Osteocyte (in vitro differentiated cells): ENCODE data around the gene COL4A2. TPM values are rescaled to one million over a fixed set of nuclear protein-coding genes. Genes with fewer than 3 reads are reported as not detected.
A peak's percentile ranks its signal among the peaks of the same experiment; 100 is the strongest.

Experiments used
- DNase-seq: peaks from one replicate; pipeline ENCODE4 v3.0.0; 2021; ENCODE audit warnings: mixed read lengths; ENCODE audit not compliant: unreplicated experiment; ENCODE audit errors: extremely low spot score
- H3K27ac Mint-ChIP-seq: one replicate; pipeline ENCODE4 v1.8.0; 2021; ENCODE audit warnings: mild to moderate bottlenecking, mixed read lengths; ENCODE audit not compliant: unreplicated experiment
- H3K27me3 Mint-ChIP-seq: one replicate; pipeline ENCODE4 v1.8.0; 2021; ENCODE audit warnings: mixed read lengths; ENCODE audit not compliant: unreplicated experiment
- H3K36me3 Mint-ChIP-seq: one replicate; pipeline ENCODE4 v1.8.0; 2021; ENCODE audit warnings: mixed read lengths; ENCODE audit not compliant: unreplicated experiment
- H3K4me1 Mint-ChIP-seq: one replicate; pipeline ENCODE4 v1.8.0; 2021; ENCODE audit warnings: mixed read lengths; ENCODE audit not compliant: unreplicated experiment
- H3K4me3 Mint-ChIP-seq: one replicate; pipeline ENCODE4 v1.8.0; 2021; ENCODE audit warnings: mild to moderate bottlenecking, moderate library complexity, mixed read lengths; ENCODE audit not compliant: unreplicated experiment
- H3K9me3 Mint-ChIP-seq: one replicate; pipeline ENCODE4 v1.8.0; 2021; ENCODE audit warnings: mixed read lengths; ENCODE audit not compliant: unreplicated experiment
- total RNA-seq: library from RNA; stranded (reverse); gene quantifications from 2 replicates; pipeline ENCODE4 v1.2.1, GENCODE V29; 2021
- TF ChIP-seq, protein P1 (sequence below): fragments of 200-600 bp; sonication (generic); IDR thresholded peaks from 2 replicates; pipeline ENCODE4 v1.5.0; 2021; ENCODE audit warnings: antibody characterized with exemption, mild to moderate bottlenecking, moderate library complexity

COL4A2 gene
- total RNA-seq, 1 donor from 2014 or later: 2,001 TPM

DNA sequence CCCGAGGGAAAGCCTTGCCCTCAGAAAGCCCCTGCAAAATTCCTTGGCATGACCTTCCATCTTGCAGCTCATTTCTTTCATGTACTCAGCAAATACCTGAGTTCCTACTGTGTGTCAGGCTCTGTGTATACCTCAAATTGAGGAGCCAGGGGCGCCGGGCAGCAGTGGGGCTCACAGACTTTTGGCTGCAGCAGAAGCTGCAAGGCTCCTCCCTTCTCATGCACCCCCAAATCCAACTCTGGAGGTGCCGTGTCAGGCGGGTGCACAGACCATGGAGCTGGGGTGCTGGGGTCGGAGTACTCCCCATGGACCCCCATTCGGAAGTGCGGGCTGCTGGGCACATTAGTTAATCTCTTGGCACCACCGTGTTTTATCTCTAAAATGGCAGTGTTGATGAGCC is 72.3 kb downstream of the COL4A2 start:
- Mint-ChIP-seq H3K36me3 (peaks cover 28% of the 10 kb centered on the region), H3K4me3 (no peak overlapping the region), H3K9me3 (no peaks in the 10 kb centered on the region), H3K27me3 (no peaks in the 10 kb centered on the region), H3K4me1 (peaks cover 80% of the 10 kb centered on the region), H3K27ac (peak overlapping the region; percentile 90)
- no peak for DNase-seq
- TF ChIP-seq, protein P1, sequence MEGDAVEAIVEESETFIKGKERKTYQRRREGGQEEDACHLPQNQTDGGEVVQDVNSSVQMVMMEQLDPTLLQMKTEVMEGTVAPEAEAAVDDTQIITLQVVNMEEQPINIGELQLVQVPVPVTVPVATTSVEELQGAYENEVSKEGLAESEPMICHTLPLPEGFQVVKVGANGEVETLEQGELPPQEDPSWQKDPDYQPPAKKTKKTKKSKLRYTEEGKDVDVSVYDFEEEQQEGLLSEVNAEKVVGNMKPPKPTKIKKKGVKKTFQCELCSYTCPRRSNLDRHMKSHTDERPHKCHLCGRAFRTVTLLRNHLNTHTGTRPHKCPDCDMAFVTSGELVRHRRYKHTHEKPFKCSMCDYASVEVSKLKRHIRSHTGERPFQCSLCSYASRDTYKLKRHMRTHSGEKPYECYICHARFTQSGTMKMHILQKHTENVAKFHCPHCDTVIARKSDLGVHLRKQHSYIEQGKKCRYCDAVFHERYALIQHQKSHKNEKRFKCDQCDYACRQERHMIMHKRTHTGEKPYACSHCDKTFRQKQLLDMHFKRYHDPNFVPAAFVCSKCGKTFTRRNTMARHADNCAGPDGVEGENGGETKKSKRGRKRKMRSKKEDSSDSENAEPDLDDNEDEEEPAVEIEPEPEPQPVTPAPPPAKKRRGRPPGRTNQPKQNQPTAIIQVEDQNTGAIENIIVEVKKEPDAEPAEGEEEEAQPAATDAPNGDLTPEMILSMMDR: no peak

DNA sequence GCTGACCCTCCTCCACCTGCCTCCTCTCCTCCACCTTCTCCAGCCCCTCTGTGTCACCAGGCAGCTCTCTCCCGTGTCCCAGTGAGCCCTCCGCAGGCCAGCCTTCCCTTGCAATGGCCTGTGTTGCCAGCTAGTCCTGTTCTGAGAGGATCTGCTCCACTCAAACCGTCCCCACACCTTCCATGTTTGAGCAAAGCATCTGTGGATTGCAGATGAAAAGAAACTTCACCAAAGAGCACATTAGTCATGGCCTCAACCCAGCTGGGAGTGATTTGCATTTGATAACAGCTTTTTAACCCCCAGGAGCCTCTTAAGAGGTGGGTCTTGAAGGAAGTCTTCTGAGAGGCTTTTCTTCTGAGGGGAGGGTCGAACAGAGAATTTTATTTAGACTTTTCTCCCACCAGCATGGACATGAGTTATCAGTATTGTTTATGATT is 72.8 kb downstream of the COL4A2 start:
- peak overlapping the region; percentile 90 for H3K27ac Mint-ChIP-seq
- H3K4me3 Mint-ChIP-seq: no peak overlapping the region
- DNase-seq: no peak
- H3K27me3 Mint-ChIP-seq: no peaks in the 10 kb centered on the region
- TF ChIP-seq, protein P1: no peak
- H3K4me1 Mint-ChIP-seq: peaks cover 78% of the 10 kb centered on the region
- H3K36me3 Mint-ChIP-seq: peaks cover 32% of the 10 kb centered on the region
- H3K9me3 Mint-ChIP-seq: no peaks in the 10 kb centered on the region

DNA sequence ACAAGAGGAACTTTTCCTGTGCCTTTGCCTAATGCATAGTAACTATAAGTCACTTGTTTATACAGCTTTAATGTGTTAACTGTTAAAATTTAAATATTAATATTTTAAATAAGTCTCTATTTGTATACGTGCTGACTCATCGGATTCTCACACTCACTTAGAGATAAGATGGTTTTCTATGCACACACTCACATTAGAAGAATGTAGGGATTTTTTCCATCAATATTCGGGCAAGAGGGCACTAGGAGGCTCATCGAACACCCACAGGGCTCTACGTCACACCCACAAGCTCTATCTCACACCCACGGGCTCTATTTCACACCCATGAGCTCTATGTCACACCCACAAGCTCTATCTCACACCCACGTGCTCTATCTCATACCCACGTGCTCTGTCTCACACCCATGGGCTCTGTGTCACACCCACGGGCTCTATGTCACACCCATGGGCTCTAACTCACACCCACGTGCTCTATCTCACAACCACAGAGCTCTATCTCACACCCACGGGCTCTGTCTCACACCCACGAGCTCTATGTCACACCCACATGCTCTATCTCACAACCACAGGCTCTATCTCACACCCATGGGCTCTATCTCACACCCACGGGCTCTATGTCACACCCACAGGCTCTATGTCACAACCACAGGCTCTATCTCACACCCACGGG is 73.4 kb downstream of the COL4A2 start:
- peak overlapping the region; percentile 96 for H3K27ac Mint-ChIP-seq
- TF ChIP-seq, protein P1: no peak
- no peak for DNase-seq
- peaks cover 74% of the 10 kb centered on the region for H3K4me1 Mint-ChIP-seq
- no peaks in the 10 kb centered on the region for H3K27me3 Mint-ChIP-seq
- H3K36me3 Mint-ChIP-seq: peaks cover 28% of the 10 kb centered on the region
- H3K9me3 Mint-ChIP-seq: no peaks in the 10 kb centered on the region
- H3K4me3 Mint-ChIP-seq: no peak overlapping the region

DNA sequence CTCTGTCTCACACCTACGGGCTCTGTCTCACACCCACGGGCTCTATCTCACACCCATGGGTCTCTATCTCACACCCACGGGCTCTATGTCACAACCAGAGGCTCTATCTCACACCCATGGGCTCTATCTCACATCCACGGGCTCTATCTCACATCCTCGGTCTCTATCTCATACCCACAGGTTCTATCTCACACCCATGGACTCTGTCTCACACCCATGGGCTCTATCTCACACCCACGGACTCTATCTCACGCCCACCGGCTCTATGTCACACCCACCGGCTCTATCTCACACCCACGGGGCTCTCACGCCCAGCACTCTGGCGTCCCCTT is 73.9 kb downstream of the COL4A2 start:
- Mint-ChIP-seq H3K27ac (peak overlapping the region; percentile 96), H3K4me1 (peaks cover 70% of the 10 kb centered on the region), H3K27me3 (no peaks in the 10 kb centered on the region), H3K4me3 (no peak overlapping the region), H3K9me3 (no peaks in the 10 kb centered on the region), H3K36me3 (peaks cover 27% of the 10 kb centered on the region)
- TF ChIP-seq, protein P1: no peak
- no peak for DNase-seq

DNA sequence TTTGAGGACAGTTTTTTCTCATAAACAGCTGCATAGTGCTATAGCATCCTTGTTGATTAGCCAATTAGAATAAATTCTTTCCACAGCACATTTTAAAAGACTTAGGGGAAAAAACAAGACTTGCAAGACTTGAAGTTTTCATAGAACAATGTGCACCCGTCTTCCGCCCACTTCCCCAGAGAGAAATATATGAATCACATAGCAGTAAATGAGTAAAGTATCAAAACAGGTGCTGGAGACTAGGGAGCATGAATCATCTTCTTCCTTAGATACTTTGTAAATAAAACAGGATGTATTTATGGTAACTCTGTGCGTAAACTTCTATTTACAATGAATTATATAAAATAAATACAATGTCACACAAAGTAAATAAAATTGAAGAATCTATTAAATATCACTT is 75.1 kb downstream of the COL4A2 start:
- no peaks in the 10 kb centered on the region for H3K27me3 Mint-ChIP-seq
- no peak for DNase-seq
- peaks cover 63% of the 10 kb centered on the region for H3K4me1 Mint-ChIP-seq
- H3K27ac Mint-ChIP-seq: peak overlapping the region; percentile 96
- TF ChIP-seq, protein P1: no peak
- H3K9me3 Mint-ChIP-seq: no peaks in the 10 kb centered on the region
- no peak overlapping the region for H3K4me3 Mint-ChIP-seq
- H3K36me3 Mint-ChIP-seq: peaks cover 27% of the 10 kb centered on the region
